Mesenchymal stem cell (in vitro differentiated cells and primary cell): ENCODE results near the gene SAMD7.
A peak's percentile ranks its signal among the peaks of the same experiment; 100 is the strongest.

ENCODE experiments used
- DNase-seq: peaks from one replicate; pipeline ENCODE4 v3.0.0-alpha.2; 2013
- H2AFZ ChIP-seq: one replicate; pipeline ENCODE4 v1.6.1; 2013; ENCODE audit warnings: low read depth, mild to moderate bottlenecking, control low read depth, inconsistent platforms, low read length, moderate library complexity
- H2AK5ac ChIP-seq: 2 replicates; pipeline ENCODE4 v1.6.1; 2013; ENCODE audit warnings: low read length, moderate library complexity, mild to moderate bottlenecking, inconsistent platforms; ENCODE audit not compliant: severe bottlenecking
- H2BK120ac ChIP-seq: one replicate; pipeline ENCODE4 v1.6.1; 2013; ENCODE audit warnings: low read depth, mild to moderate bottlenecking, inconsistent platforms, low read length, moderate library complexity
- H2BK12ac ChIP-seq, 2 experiments: one replicate each; pipeline ENCODE4 v1.6.1; 2013; ENCODE audit warnings: inconsistent platforms in 2 of 2, low read length in 2 of 2, mild to moderate bottlenecking in 2 of 2, moderate library complexity in 2 of 2, control low read depth in 1 of 2
- H2BK15ac ChIP-seq: one replicate; pipeline ENCODE4 v1.6.1; 2013; ENCODE audit warnings: mild to moderate bottlenecking, low read depth, inconsistent platforms; ENCODE audit not compliant: poor library complexity, severe bottlenecking
- H2BK5ac ChIP-seq: 2 replicates; pipeline ENCODE4 v1.6.1; 2013; ENCODE audit warnings: low read depth, mild to moderate bottlenecking, low read length, control low read depth, inconsistent platforms; ENCODE audit not compliant: poor library complexity, severe bottlenecking
- H3K14ac ChIP-seq, 2 experiments: one replicate each; pipeline ENCODE4 v1.6.1; 2013; ENCODE audit warnings: inconsistent platforms in 2 of 2, low read length in 2 of 2, control low read depth in 1 of 2, mild to moderate bottlenecking in 1 of 2, moderate library complexity in 1 of 2
- H3K18ac ChIP-seq, 2 experiments: one replicate each; pipeline ENCODE4 v1.6.1; 2013; ENCODE audit warnings: inconsistent platforms in 2 of 2, low read length in 2 of 2, control low read depth in 1 of 2, low read depth in 1 of 2, mild to moderate bottlenecking in 1 of 2
- H3K23ac ChIP-seq, 2 experiments: one replicate each; pipeline ENCODE4 v1.6.1; 2013; ENCODE audit warnings: inconsistent platforms in 2 of 2, low read length in 2 of 2, mild to moderate bottlenecking in 2 of 2, moderate library complexity in 2 of 2, control low read depth in 1 of 2
- H3K27ac ChIP-seq: 2 replicates; pipeline ENCODE4 v1.5.1; 2013; ENCODE audit warnings: mild to moderate bottlenecking, moderate library complexity, low read length, control low read depth, inconsistent platforms; ENCODE audit not compliant: poor library complexity, severe bottlenecking
- H3K27me3 ChIP-seq, 2 experiments: 2 replicates each; pipeline versions ENCODE4 v1.6.1 to v1.7.0; 2013; ENCODE audit warnings: low read length in 2 of 2, mild to moderate bottlenecking in 2 of 2, moderate library complexity in 2 of 2, control low read depth in 1 of 2, inconsistent platforms in 1 of 2; ENCODE audit not compliant: control insufficient read depth in 1 of 2, insufficient read depth in 1 of 2
- H3K36me3 ChIP-seq, 2 experiments: 2 replicates each; pipeline versions ENCODE4 v1.6.1 to v1.7.0; 2013; ENCODE audit warnings: low read length in 2 of 2, control low read depth in 1 of 2, inconsistent platforms in 1 of 2, low read depth in 1 of 2, mild to moderate bottlenecking in 1 of 2; ENCODE audit not compliant: insufficient read depth in 2 of 2, control insufficient read depth in 1 of 2
- H3K4ac ChIP-seq, 2 experiments: one replicate each; pipeline ENCODE4 v1.6.1; 2013; ENCODE audit warnings: inconsistent platforms in 2 of 2, low read length in 2 of 2, mild to moderate bottlenecking in 2 of 2, moderate library complexity in 2 of 2, control low read depth in 1 of 2, low read depth in 1 of 2
- H3K4me1 ChIP-seq: 2 replicates; pipeline ENCODE4 v1.6.1; 2013; ENCODE audit warnings: low read depth, low read length, control low read depth; ENCODE audit not compliant: control insufficient read depth, insufficient read depth
- H3K4me2 ChIP-seq: 2 replicates; pipeline ENCODE4 v1.6.1; 2013; ENCODE audit warnings: low read length, mild to moderate bottlenecking, inconsistent platforms; ENCODE audit not compliant: poor library complexity, severe bottlenecking
- H3K4me3 ChIP-seq, 2 experiments: 2 replicates each; pipeline versions ENCODE4 v1.5.1 to v1.7.0; 2013; ENCODE audit warnings: low read length in 2 of 2, mild to moderate bottlenecking in 2 of 2, control low read depth in 1 of 2, low read depth in 1 of 2; ENCODE audit not compliant: insufficient read depth in 1 of 2
- H3K79me1 ChIP-seq: replicated peaks from 2 replicates; pipeline ENCODE4 v1.6.1; 2013; ENCODE audit warnings: mild to moderate bottlenecking, control low read depth, low read length, inconsistent platforms; ENCODE audit not compliant: poor library complexity, severe bottlenecking
- H3K9ac ChIP-seq: 2 replicates; pipeline ENCODE4 v1.7.0; 2013; ENCODE audit warnings: mild to moderate bottlenecking, low read length, moderate library complexity
- H3K9me3 ChIP-seq: 2 replicates; pipeline ENCODE4 v1.7.0; 2013; ENCODE audit warnings: mild to moderate bottlenecking, low read length; ENCODE audit not compliant: control insufficient read depth
- H4K8ac ChIP-seq: one replicate; pipeline ENCODE4 v1.6.1; 2013; ENCODE audit warnings: inconsistent platforms, mild to moderate bottlenecking, low read length, moderate library complexity
- H4K91ac ChIP-seq: one replicate; pipeline ENCODE4 v1.6.1; 2013; ENCODE audit warnings: mild to moderate bottlenecking, low read length, inconsistent platforms
- WGBS: methylation state at CpG from one replicate; pipeline ENCODE4 v1.1.7; 2013; ENCODE audit warnings: mixed read lengths; 5-methylcytosine and 5-hydroxymethylcytosine counted together

The SAMD7 gene

DNA sequence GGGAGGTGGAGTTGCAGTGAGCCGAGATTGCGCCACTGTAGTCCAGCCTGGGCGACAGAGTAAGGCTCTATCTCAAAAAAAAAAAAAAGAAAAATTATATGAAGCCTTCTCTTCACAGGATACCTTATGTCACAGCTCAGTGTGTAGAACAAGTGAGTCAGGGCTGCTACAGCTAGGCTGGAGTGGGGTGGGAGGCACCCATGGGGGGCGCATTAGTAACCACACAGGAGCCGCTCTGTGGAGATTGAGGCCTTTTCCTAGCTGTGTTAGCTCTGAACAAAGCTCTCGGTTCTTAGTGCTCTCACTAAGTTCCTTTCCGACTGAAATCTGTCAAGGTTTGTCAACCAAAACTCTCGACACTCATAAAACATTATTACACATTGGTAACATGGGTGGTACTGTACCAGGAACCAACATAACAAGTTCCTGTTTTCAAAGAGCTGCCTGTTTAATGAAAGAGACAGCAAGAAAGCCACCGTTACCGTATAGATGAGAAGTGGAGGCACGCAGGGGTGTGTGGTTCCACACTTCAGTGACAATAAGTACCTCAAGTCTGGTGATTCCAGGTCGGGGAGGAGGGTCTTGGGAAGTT lies 46.1 kb upstream of the SAMD7 start:
- peaks cover 9 to 16% of the 10 kb centered on the region in 2 experiments for H3K27me3 ChIP-seq
- H3K23ac ChIP-seq = no peak overlapping the region
- H3K4me2 ChIP-seq = no peak overlapping the region
- no peak overlapping the region for H2AFZ ChIP-seq
- H3K4ac ChIP-seq = no peak overlapping the region
- no peak overlapping the region for H2BK15ac ChIP-seq
- H2BK5ac ChIP-seq = no peak overlapping the region
- no peak overlapping the region for H4K8ac ChIP-seq
- DNase-seq = no peak
- no peak overlapping the region for H3K4me3 ChIP-seq
- no peak overlapping the region for H4K91ac ChIP-seq
- no peak overlapping the region for H3K9ac ChIP-seq
- H3K79me1 ChIP-seq = no peaks in the 10 kb centered on the region
- H3K4me1 ChIP-seq = peaks cover 3% of the 10 kb centered on the region
- 91% methylated on average over 10 of the region's 12 CpGs for WGBS
- H2BK120ac ChIP-seq = no peak overlapping the region
- no peaks in the 10 kb centered on the region for H3K9me3 ChIP-seq
- H3K14ac ChIP-seq = no peak overlapping the region
- H3K36me3 ChIP-seq = no peaks in the 10 kb centered on the region
- H3K18ac ChIP-seq = no peak overlapping the region
- no peak overlapping the region for H2AK5ac ChIP-seq
- no peak overlapping the region for H3K27ac ChIP-seq
- no peak overlapping the region for H2BK12ac ChIP-seq

DNA sequence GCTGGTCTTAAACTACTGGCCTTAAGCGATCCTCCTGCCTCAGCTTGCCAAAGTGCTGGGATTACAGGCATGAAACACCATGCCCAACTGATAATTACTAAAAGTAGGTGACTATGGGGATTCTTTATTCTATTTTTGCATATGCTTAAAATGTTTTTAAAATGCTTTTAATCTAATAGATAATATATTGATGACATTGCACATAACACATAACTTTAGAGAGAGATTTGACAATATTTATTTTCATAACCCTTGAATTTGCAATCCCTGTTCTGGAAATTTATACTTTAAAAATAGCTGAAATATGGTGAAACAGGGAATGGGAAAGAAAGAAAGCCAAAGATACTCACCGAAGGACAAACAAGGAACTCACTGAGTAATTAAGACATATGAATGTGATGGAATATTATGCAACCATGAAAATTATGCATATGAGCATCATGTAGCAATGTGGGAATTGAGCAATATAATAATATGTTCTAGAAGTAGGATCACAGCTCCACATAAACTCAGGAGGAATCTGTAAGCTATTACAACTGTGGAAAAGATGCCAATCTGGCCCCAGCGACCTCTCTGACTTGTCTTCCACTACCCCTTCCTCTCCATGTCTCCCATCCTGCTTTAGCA lies 43.7 kb upstream of the SAMD7 start:
- peaks cover 9% of the 10 kb centered on the region for H3K4me1 ChIP-seq
- no peak overlapping the region for H3K4me2 ChIP-seq
- H3K27me3 ChIP-seq = peaks cover 9 to 12% of the 10 kb centered on the region in 2 experiments
- no peak overlapping the region for H3K23ac ChIP-seq
- H3K4ac ChIP-seq = no peak overlapping the region
- H3K27ac ChIP-seq = no peak overlapping the region
- H3K9ac ChIP-seq = no peak overlapping the region
- H3K9me3 ChIP-seq = no peaks in the 10 kb centered on the region
- no peak overlapping the region for H2AFZ ChIP-seq
- no peak overlapping the region for H3K14ac ChIP-seq
- no peaks in the 10 kb centered on the region for H3K79me1 ChIP-seq
- H2BK120ac ChIP-seq = no peak overlapping the region
- no peak overlapping the region for H2BK12ac ChIP-seq
- H3K36me3 ChIP-seq = no peaks in the 10 kb centered on the region
- H3K18ac ChIP-seq = no peak overlapping the region
- WGBS = 71% methylated on average over 2 of the region's 3 CpGs
- H2BK15ac ChIP-seq = no peak overlapping the region
- no peak overlapping the region for H4K8ac ChIP-seq
- H3K4me3 ChIP-seq = no peak overlapping the region
- H2BK5ac ChIP-seq = no peak overlapping the region
- H2AK5ac ChIP-seq = no peak overlapping the region
- no peak for DNase-seq
- H4K91ac ChIP-seq = no peak overlapping the region

DNA sequence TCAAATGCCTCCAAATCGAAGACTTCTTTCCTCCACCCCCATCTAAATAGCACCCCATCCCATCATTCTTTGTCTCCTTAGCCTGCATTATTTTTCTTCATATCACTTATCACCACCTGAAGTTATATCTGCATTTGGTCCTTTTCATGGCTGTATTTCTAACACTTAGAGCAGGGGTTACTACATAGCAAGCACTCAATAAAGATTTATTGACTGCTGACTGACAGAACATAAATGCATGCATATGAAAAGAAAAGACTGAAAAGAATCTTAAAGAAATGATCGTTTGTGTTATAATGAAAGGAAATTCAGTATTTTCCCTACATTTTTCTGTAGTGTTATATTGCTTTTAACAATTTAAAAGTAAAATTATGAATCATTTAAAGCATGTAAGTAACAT lies 43.0 kb upstream of the SAMD7 start:
- no peak overlapping the region for H3K27ac ChIP-seq
- no peak overlapping the region for H2AK5ac ChIP-seq
- no peak overlapping the region for H3K4me2 ChIP-seq
- no peaks in the 10 kb centered on the region for H3K36me3 ChIP-seq
- no peak overlapping the region for H3K9ac ChIP-seq
- H3K9me3 ChIP-seq = no peaks in the 10 kb centered on the region
- H3K4me1 ChIP-seq = peaks cover 9% of the 10 kb centered on the region
- no peak overlapping the region for H3K14ac ChIP-seq
- H2BK15ac ChIP-seq = no peak overlapping the region
- H3K79me1 ChIP-seq = no peaks in the 10 kb centered on the region
- H4K8ac ChIP-seq = no peak overlapping the region
- no peak overlapping the region for H3K23ac ChIP-seq
- no peak overlapping the region for H3K18ac ChIP-seq
- no peak overlapping the region for H2BK120ac ChIP-seq
- WGBS = 68% methylated on average over 1 of the region's 2 CpGs
- peaks cover 9 to 12% of the 10 kb centered on the region in 2 experiments for H3K27me3 ChIP-seq
- H3K4me3 ChIP-seq = no peak overlapping the region
- H2BK5ac ChIP-seq = no peak overlapping the region
- H2BK12ac ChIP-seq = no peak overlapping the region
- no peak overlapping the region for H4K91ac ChIP-seq
- no peak overlapping the region for H2AFZ ChIP-seq
- DNase-seq = no peak
- H3K4ac ChIP-seq = no peak overlapping the region

DNA sequence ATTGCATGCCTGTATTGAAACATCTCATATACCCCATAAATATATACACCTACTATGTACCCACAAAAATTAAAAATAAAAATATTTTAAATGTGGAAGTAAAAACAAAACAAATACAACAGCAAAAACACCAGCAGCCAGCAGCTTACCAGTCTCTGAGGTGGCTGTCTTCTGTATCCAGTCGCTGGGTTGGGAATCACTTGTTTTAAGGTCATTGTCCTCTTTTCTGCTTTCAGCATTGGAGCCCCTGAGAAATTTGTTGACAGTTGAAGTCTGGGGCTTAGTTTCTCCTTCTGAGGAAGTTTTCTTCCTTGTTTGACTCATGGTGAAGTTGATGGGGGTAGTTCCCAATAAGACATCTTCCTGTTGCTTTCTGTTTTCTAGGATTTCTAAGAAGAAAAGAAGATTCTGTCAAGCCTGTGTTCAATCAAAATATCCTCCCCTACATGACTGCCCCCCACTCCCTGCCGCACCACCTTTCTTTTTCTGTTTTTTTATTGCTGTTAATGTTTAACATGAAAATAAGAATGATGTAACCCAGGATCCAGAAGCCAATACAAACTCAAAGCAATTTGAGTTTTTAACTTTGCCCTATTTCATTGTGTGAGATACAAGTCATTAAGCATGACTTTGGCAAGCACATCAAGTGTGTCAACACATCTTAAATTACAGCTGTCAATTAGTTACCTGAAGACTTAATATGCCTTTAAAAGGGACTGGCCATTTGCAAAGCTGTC lies 41.7 kb upstream of the SAMD7 start, which contains the start of gene LRRC31:
TSS of gene LRRC31 (minus strand) at position 452 of the 737 bp plus-strand sequence. CDS start at position 324, 128 bp downstream.
- Histone ChIP-seq H3K79me1 (no peaks in the 10 kb centered on the region), H3K14ac (no peak within 1 kb of the TSS), H3K4me2 (peak within 1 kb of the TSS; percentile 45), H3K27ac (peak within 1 kb of the TSS; percentile 8), H3K18ac (no peak within 1 kb of the TSS), H3K36me3 (no peaks in the 10 kb centered on the region), H2AFZ (no peak within 1 kb of the TSS), H3K27me3 (peaks cover 4 to 9% of the 10 kb centered on the region in 2 experiments), H3K4ac (no peak within 1 kb of the TSS), H3K4me3 (no peak within 1 kb of the TSS), H3K4me1 (peaks cover 9% of the 10 kb centered on the region), H2BK120ac (no peak within 1 kb of the TSS), H2BK12ac (no peak within 1 kb of the TSS), H3K9me3 (no peaks in the 10 kb centered on the region), H3K23ac (no peak within 1 kb of the TSS), H2BK5ac (peak within 1 kb of the TSS; percentile 19), H3K9ac (no peak within 1 kb of the TSS), H4K91ac (no peak within 1 kb of the TSS), H2BK15ac (no peak within 1 kb of the TSS), H2AK5ac (no peak within 1 kb of the TSS), H4K8ac (no peak within 1 kb of the TSS)
- no peak for DNase-seq
- WGBS = 86% methylated on average over 1 of the region's 2 CpGs
